Measurements from ENCODE around the gene ANTKMT.
"Not testable (repeated sequence)": the region's sequence is repeated elsewhere in the genome, so short reads cannot be mapped to it uniquely, and the experiment has no call there.

The ANTKMT gene

GRCh38 chr16:700684-701584 is 20.0 kb upstream of the ANTKMT start:
- DNase-seq (ENCODE audit: low read depth), result no peak

GRCh38 chr16:702341-702740 is 18.6 kb upstream of the ANTKMT start:
- no peak for DNase-seq (ENCODE audit: low read depth)

GRCh38 chr16:703406-703805 is 17.5 kb upstream of the ANTKMT start:
- DNase-seq (ENCODE audit: low read depth), result no peak

- no peak for DNase-seq (ENCODE audit: low read depth)
Measured at GRCh38 chr16:704047-704446, 16.9 kb upstream of the ANTKMT start.

- DNase-seq (ENCODE audit: low read depth), result no peak
Measured at GRCh38 chr16:704552-705380, 16.2 kb upstream of the ANTKMT start.

GRCh38 chr16:705431-706188 is 15.3 kb upstream of the ANTKMT start, which contains the start of gene FBXL16:
TSS of gene FBXL16 (minus strand) at chr16:705801. CDS start at chr16:697405, 8,396 bp downstream.
- no peak for DNase-seq (ENCODE audit: low read depth)

GRCh38 chr16:706189-707061 is 14.5 kb upstream of the ANTKMT start:
- no peak for DNase-seq (ENCODE audit: low read depth)

- no peak for DNase-seq (ENCODE audit: low read depth)
Measured at GRCh38 chr16:707062-707538, 13.8 kb upstream of the ANTKMT start.

- DNase-seq (ENCODE audit: low read depth), result no peak
Measured at GRCh38 chr16:708019-708418, 12.9 kb upstream of the ANTKMT start.

- DNase-seq (ENCODE audit: low read depth), result no peak
Measured at GRCh38 chr16:708959-709358, 12.0 kb upstream of the ANTKMT start.

GRCh38 chr16:709566-710499 is 11.1 kb upstream of the ANTKMT start:
- no peak for DNase-seq (ENCODE audit: low read depth)

- DNase-seq (ENCODE audit: low read depth), result no peak
Measured at GRCh38 chr16:710500-711075, 10.4 kb upstream of the ANTKMT start.

GRCh38 chr16:711084-711483 is 9.9 kb upstream of the ANTKMT start:
- DNase-seq (ENCODE audit: low read depth), result no peak

GRCh38 chr16:711548-712320 is 9.2 kb upstream of the ANTKMT start:
- DNase-seq (ENCODE audit: low read depth), result peak; percentile 64

- DNase-seq (ENCODE audit: low read depth), result not testable (repeated sequence)
Measured at GRCh38 chr16:712740-713250, 8.2 kb upstream of the ANTKMT start.

GRCh38 chr16:714079-714478 is 6.9 kb upstream of the ANTKMT start:
- DNase-seq (ENCODE audit: low read depth), result no peak

GRCh38 chr16:714558-715476 is 6.1 kb upstream of the ANTKMT start, which contains the start of gene METRN:
TSS of gene METRN (plus strand) at chr16:715118. CDS start at chr16:715290, 172 bp downstream.
- peak; percentile 80 for DNase-seq (ENCODE audit: low read depth)

Measured in stimulated activated CD8-positive, alpha-beta memory T cell treated with anti-CD3 and anti-CD28 coated beads, Interleukin-12 subunit alpha, Interleukin-12 subunit beta, amount 100 ng/mL, for 1 hour (primary cell).